IMR-90 (cell line): ENCODE measurements around the gene SMIM36. TPM values are rescaled to one million over a fixed set of nuclear protein-coding genes. Genes with fewer than 3 reads are reported as not detected.

Experiments used
- ATAC-seq: fragments of 200-7000 bp; cut with Tn5 transposase; 2 replicates; pipeline ENCODE4 v1.9.1; 2020; ENCODE audit warnings: low read depth, mild to moderate bottlenecking, moderate library complexity
- BruUV-seq: library from RNA; stranded (reverse); fragments of 400-500 nt; replicated peaks from 2 replicates; lab custom pipeline; 2021; lab: Mats Ljungman, UMichigan
- CTCF ChIA-PET: fragments of 300-600 bp; formaldehyde crosslinking; extraction: SDS; loops from one replicate; lab custom pipeline; 2021; ENCODE audit warnings: antibody characterized with exemption; lab: Yijun Ruan, JAX
- POLR2A ChIA-PET: fragments of 300-600 bp; sonication (Branson Sonifier 250); formaldehyde crosslinking; loops from one replicate; lab custom pipeline; 2022; ENCODE audit warnings: antibody characterized with exemption; ENCODE audit not compliant: unreplicated experiment; lab: Charles Lee
- DNase-seq: peaks from one replicate; pipeline ENCODE4 v3.0.0; 2013
- H2AFZ ChIP-seq: replicated peaks from 2 replicates; pipeline ENCODE3; 2013; ENCODE audit warnings: low read length, mild to moderate bottlenecking; ENCODE audit not compliant: poor library complexity
- H2AK5ac ChIP-seq: 2 replicates; pipeline ENCODE4 v1.6.1; 2013; ENCODE audit warnings: low read depth, low read length, inconsistent platforms
- H2AK9ac ChIP-seq: replicated peaks from 2 replicates; pipeline ENCODE3; 2013; ENCODE audit warnings: mild to moderate bottlenecking, low read depth, low read length, moderate library complexity; ENCODE audit not compliant: poor library complexity
- H2BK120ac ChIP-seq: 2 replicates; pipeline ENCODE4 v1.6.1; 2013; ENCODE audit warnings: low read depth, low read length, inconsistent platforms
- H2BK15ac ChIP-seq: 3 replicates; pipeline ENCODE4 v1.6.1; 2013; ENCODE audit warnings: low read depth, low read length, inconsistent platforms
- H2BK20ac ChIP-seq: 2 replicates; pipeline ENCODE4 v1.6.1; 2013; ENCODE audit warnings: low read depth, mild to moderate bottlenecking, inconsistent platforms, low read length, moderate library complexity
- H2BK5ac ChIP-seq: 2 replicates; pipeline ENCODE4 v1.6.1; 2013; ENCODE audit warnings: mild to moderate bottlenecking, low read depth, low read length, inconsistent platforms; ENCODE audit not compliant: poor library complexity, severe bottlenecking
- H3K14ac ChIP-seq: replicated peaks from 2 replicates; pipeline ENCODE4 v1.6.1; 2013; ENCODE audit warnings: low read depth, low read length, inconsistent platforms
- H3K18ac ChIP-seq: 2 replicates; pipeline ENCODE4 v1.6.1; 2013; ENCODE audit warnings: low read depth, low read length, control low read depth
- H3K23ac ChIP-seq: 2 replicates; pipeline ENCODE4 v1.6.1; 2013; ENCODE audit warnings: low read depth, low read length, inconsistent platforms
- H3K27ac ChIP-seq: 2 replicates; pipeline ENCODE4 v1.5.1; 2013; ENCODE audit warnings: mild to moderate bottlenecking, control low read depth, low read length; ENCODE audit not compliant: insufficient read depth
- H3K27me3 ChIP-seq: 2 replicates; pipeline ENCODE4 v1.6.1; 2013; ENCODE audit warnings: low read length; ENCODE audit not compliant: control insufficient read depth, insufficient read depth
- H3K36me3 ChIP-seq: 2 replicates; pipeline ENCODE4 v1.6.1; 2013; ENCODE audit warnings: low read length, mixed read lengths; ENCODE audit not compliant: control insufficient read depth, insufficient read depth
- H3K4ac ChIP-seq: 2 replicates; pipeline ENCODE4 v1.6.1; 2013; ENCODE audit warnings: low read depth, low read length, inconsistent platforms
- H3K4me1 ChIP-seq: 2 replicates; pipeline ENCODE4 v1.6.1; 2013; ENCODE audit warnings: low read length, mixed read lengths; ENCODE audit not compliant: control insufficient read depth, insufficient read depth
- H3K4me2 ChIP-seq: 2 replicates; pipeline ENCODE4 v1.6.1; 2013; ENCODE audit warnings: low read depth, mild to moderate bottlenecking, control low read depth, low read length, moderate library complexity
- H3K4me3 ChIP-seq: 2 replicates; pipeline ENCODE4 v1.5.1; 2013; ENCODE audit warnings: low read depth, mild to moderate bottlenecking, control low read depth, low read length, moderate library complexity; ENCODE audit not compliant: insufficient read depth
- H3K56ac ChIP-seq: 2 replicates; pipeline ENCODE4 v1.6.1; 2013; ENCODE audit warnings: low read length, inconsistent platforms; ENCODE audit not compliant: insufficient read depth; ENCODE audit errors: extremely low read depth
- H3K79me1 ChIP-seq, 2 experiments: 2 replicates each; pipeline ENCODE4 v1.6.1; 2013; ENCODE audit warnings: low read length in 2 of 2, inconsistent platforms in 1 of 2, low read depth in 1 of 2
- H3K9ac ChIP-seq: 2 replicates; pipeline ENCODE4 v1.6.1; 2013; ENCODE audit warnings: low read depth, low read length, control low read depth
- H3K9me1 ChIP-seq: 2 replicates; pipeline ENCODE4 v1.6.1; 2013; ENCODE audit warnings: low read length, inconsistent platforms; ENCODE audit not compliant: insufficient read depth
- H3K9me3 ChIP-seq: 2 replicates; pipeline ENCODE4 v1.6.1; 2013; ENCODE audit warnings: low read length; ENCODE audit not compliant: control insufficient read depth, insufficient read depth
- H4K20me1 ChIP-seq: 2 replicates; pipeline ENCODE4 v1.6.1; 2013; ENCODE audit warnings: low read length, inconsistent platforms; ENCODE audit not compliant: insufficient read depth
- H4K5ac ChIP-seq: 2 replicates; pipeline ENCODE4 v1.6.1; 2013; ENCODE audit warnings: mild to moderate bottlenecking, low read depth, low read length, control low read depth
- H4K8ac ChIP-seq, 2 experiments: 2 replicates each; pipeline ENCODE4 v1.6.1; 2013; ENCODE audit warnings: low read depth in 2 of 2, low read length in 2 of 2, control low read depth in 1 of 2, inconsistent platforms in 1 of 2
- H4K91ac ChIP-seq: 2 replicates; pipeline ENCODE4 v1.6.1; 2013; ENCODE audit warnings: low read depth, low read length, inconsistent platforms; ENCODE audit not compliant: insufficient read depth
- BHLHE40 ChIP-seq: fragments of 150-350 bp; IDR thresholded peaks from 2 replicates; pipeline ENCODE4 v1.6.1; 2016; ENCODE audit warnings: mild to moderate bottlenecking, low read depth, low read length
- CEBPB ChIP-seq: IDR thresholded peaks from 2 replicates; pipeline ENCODE4 v1.6.1; 2012; ENCODE audit warnings: low read depth, low read length, improper control_type of control experiment
- CTCF ChIP-seq: conservative IDR thresholded peaks from 2 replicates; pipeline ENCODE4 v1.5.1; 2012; ENCODE audit warnings: mild to moderate bottlenecking, low read depth, low read length, improper control_type of control experiment
- MAFK ChIP-seq: IDR thresholded peaks from 2 replicates; pipeline ENCODE4 v1.6.1; 2012; ENCODE audit warnings: low read depth, low read length, improper control_type of control experiment
- MXI1 ChIP-seq: IDR thresholded peaks from 2 replicates; pipeline ENCODE4 v1.6.1; 2012; ENCODE audit warnings: low read depth, mild to moderate bottlenecking, low read length, moderate library complexity, borderline replicate concordance
- POLR2A ChIP-seq: IDR thresholded peaks from 2 replicates; pipeline ENCODE4 v1.6.1; 2012; ENCODE audit warnings: mild to moderate bottlenecking, low read depth, low read length
- RAD21 ChIP-seq: IDR thresholded peaks from 2 replicates; pipeline ENCODE4 v1.6.1; 2012; ENCODE audit warnings: low read length, improper control_type of control experiment
- RFX5 ChIP-seq: IDR thresholded peaks from 2 replicates; pipeline ENCODE4 v1.8.0; 2012; ENCODE audit warnings: low read depth, mild to moderate bottlenecking, low read length, moderate library complexity
- WGBS, 2 experiments: methylation state at CpG; one replicate each; pipeline versions ENCODE4 v1.1.5 to v1.1.7; 2013; ENCODE audit warnings: missing lambda C conversion rate in 2 of 2; ENCODE audit not compliant: insufficient read length in 1 of 2; ENCODE audit errors: extremely low coverage in 2 of 2; 5-methylcytosine and 5-hydroxymethylcytosine counted together
- dilution Hi-C: fragments of 300-500 bp; cut with HindIII; formaldehyde crosslinking; loops from one replicate; pipeline ENCODE4 v1.14.3; 2018; ENCODE audit warnings: low sequenced_read_pairs; ENCODE audit not compliant: unreplicated experiment
- in situ Hi-C: fragments of 300-500 bp; cut with MboI; formaldehyde crosslinking; loops from 3 replicates; pipeline ENCODE4 v1.14.3; 2019; ENCODE audit warnings: low sequenced_read_pairs, inconsistent platforms, mixed read lengths
- intact Hi-C: fragments of 100-400 bp; cut with micrococcal nuclease; formaldehyde crosslinking; loops from 2 replicates; pipeline ENCODE4 v1.10.0; 2022
- polyA plus RNA-seq, 3 experiments: library from polyadenylated mRNA; depleted of rRNA; stranded (reverse); fragments of >200 nt; gene quantifications; 2 replicates each; pipeline ENCODE4 v1.2.3, GENCODE V29; 2012; ENCODE audit warnings: low replicate concordance in 1 of 3
- total RNA-seq: library from RNA; depleted of rRNA; stranded (reverse); fragments of >200 nt; gene quantifications from 2 replicates; pipeline ENCODE4 v1.2.3, GENCODE V29; 2012
- TF ChIP-seq, protein P1 (sequence below): fragments of 150-350 bp; IDR thresholded peaks from 2 replicates; pipeline ENCODE4 v1.6.1; 2016; ENCODE audit warnings: low read depth, mild to moderate bottlenecking, low read length, moderate library complexity, borderline replicate concordance

SMIM36 gene
- total and polyA plus RNA-seq, 2 of the 4 experiments (the other 2 are of a cell fraction) = not detected

DNA sequence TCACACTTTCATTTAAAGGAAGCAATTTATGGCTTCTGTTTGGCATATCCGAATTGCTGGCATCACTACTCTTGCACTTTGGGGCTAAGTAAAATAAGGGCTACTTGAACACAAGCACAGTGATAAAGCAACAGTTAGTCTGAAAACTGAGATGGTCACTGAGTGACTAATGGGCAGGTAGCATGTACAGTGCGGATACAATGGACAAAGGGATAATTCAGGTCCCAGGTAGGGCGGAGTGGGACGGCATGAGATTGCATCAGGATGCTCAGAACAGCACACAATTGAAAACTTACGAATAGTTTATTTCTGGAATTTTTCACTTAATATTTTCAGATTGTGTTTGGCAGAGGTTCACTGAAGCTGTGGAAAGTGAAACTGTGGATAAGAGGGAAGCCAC lies 9.2 kb upstream of the SMIM36 start:
- Histone ChIP-seq H2AFZ (no peak overlapping the region), H2BK15ac (no peak overlapping the region), H3K27ac (no peak overlapping the region), H2BK5ac (no peak overlapping the region), H3K4me3 (no peak overlapping the region), H3K14ac (no peak overlapping the region), H3K9me3 (no peaks in the 10 kb centered on the region), H3K23ac (no peak overlapping the region), H4K20me1 (no peaks in the 10 kb centered on the region), H2BK120ac (no peak overlapping the region), H3K9ac (no peak overlapping the region), H4K5ac (no peak overlapping the region), H4K8ac (no peak overlapping the region), H3K9me1 (no peaks in the 10 kb centered on the region), H3K36me3 (no peaks in the 10 kb centered on the region), H3K4ac (no peak overlapping the region), H2BK20ac (no peak overlapping the region), H4K91ac (no peak overlapping the region), H3K56ac (no peak overlapping the region), H3K18ac (no peak overlapping the region), H2AK5ac (no peak overlapping the region), H3K27me3 (peaks cover 12% of the 10 kb centered on the region), H2AK9ac (no peak overlapping the region), H3K4me1 (no peaks in the 10 kb centered on the region), H3K79me1 (no peaks in the 10 kb centered on the region), H3K4me2 (no peak overlapping the region)
- intact Hi-C loops = loop anchor here (10.0 kb wide), 1 partner anchor 794 kb away; no protein-coding TSS in a partner anchor
- ChIA-PET POLR2A (no interaction called here), CTCF (no interaction called here)
- no peak for DNase-seq
- BruUV-seq = no TSS peak
- dilution Hi-C loops = no loop called here
- 75% methylated on average over 1 of the region's 5 CpGs; no CpG with 5 or more reads in 1 of the 2 experiments for WGBS, 2 experiments
- TF ChIP-seq POLR2A (no peak), RAD21 (no peak), MAFK (no peak), CEBPB (no peak), CTCF (no peak), BHLHE40 (no peak), MXI1 (no peak), RFX5 (no peak)
- TF ChIP-seq, protein P1, sequence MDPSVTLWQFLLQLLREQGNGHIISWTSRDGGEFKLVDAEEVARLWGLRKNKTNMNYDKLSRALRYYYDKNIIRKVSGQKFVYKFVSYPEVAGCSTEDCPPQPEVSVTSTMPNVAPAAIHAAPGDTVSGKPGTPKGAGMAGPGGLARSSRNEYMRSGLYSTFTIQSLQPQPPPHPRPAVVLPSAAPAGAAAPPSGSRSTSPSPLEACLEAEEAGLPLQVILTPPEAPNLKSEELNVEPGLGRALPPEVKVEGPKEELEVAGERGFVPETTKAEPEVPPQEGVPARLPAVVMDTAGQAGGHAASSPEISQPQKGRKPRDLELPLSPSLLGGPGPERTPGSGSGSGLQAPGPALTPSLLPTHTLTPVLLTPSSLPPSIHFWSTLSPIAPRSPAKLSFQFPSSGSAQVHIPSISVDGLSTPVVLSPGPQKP = no peak
- no peak for ATAC-seq
- in situ Hi-C loops = no loop called here
